ENCODE data around the gene KLF8.

Gene KLF8

GRCh38 chrX:56288608-56289007 lies 56.5 kb downstream of the KLF8 start:
- TF ChIP-seq CTCF (IDR thresholded peaks at IDR 0.05; ENCODE audit: low read depth, low read length, missing control alignments) = no peak
- DNase-seq (ENCODE audit: extremely low read depth, low read depth) = no peak
- H3K4me3 ChIP-seq (replicated peaks; ENCODE audit: low read depth, low read length) = no peak overlapping the region

- no peak overlapping the region for H3K4me3 ChIP-seq (replicated peaks; ENCODE audit: low read depth, low read length)
- DNase-seq (ENCODE audit: extremely low read depth, low read depth) = no peak
- TF ChIP-seq CTCF (IDR thresholded peaks at IDR 0.05; ENCODE audit: low read depth, low read length, missing control alignments) = no peak
Measured at GRCh38 chrX:56289449-56289848, 57.3 kb downstream of the KLF8 start.

GRCh38 chrX:56308726-56309125 lies 76.6 kb downstream of the KLF8 start:
- H3K4me3 ChIP-seq (replicated peaks; ENCODE audit: low read depth, low read length) = no peak overlapping the region
- DNase-seq (ENCODE audit: extremely low read depth, low read depth) = no peak
- no peak for TF ChIP-seq CTCF (IDR thresholded peaks at IDR 0.05; ENCODE audit: low read depth, low read length, missing control alignments)

- TF ChIP-seq CTCF (IDR thresholded peaks at IDR 0.05; ENCODE audit: low read depth, low read length, missing control alignments) = no peak
- DNase-seq (ENCODE audit: extremely low read depth, low read depth) = no peak
- H3K4me3 ChIP-seq (replicated peaks; ENCODE audit: low read depth, low read length) = no peak overlapping the region
Measured at GRCh38 chrX:56309881-56310280, 77.7 kb downstream of the KLF8 start.

GRCh38 chrX:56310581-56310980 lies 78.4 kb downstream of the KLF8 start:
- H3K4me3 ChIP-seq (replicated peaks; ENCODE audit: low read depth, low read length) = no peak overlapping the region
- TF ChIP-seq CTCF (IDR thresholded peaks at IDR 0.05; ENCODE audit: low read depth, low read length, missing control alignments) = no peak
- no peak for DNase-seq (ENCODE audit: extremely low read depth, low read depth)

GRCh38 chrX:56313308-56313707 lies 81.2 kb downstream of the KLF8 start:
- no peak for TF ChIP-seq CTCF (IDR thresholded peaks at IDR 0.05; ENCODE audit: low read depth, low read length, missing control alignments)

GRCh38 chrX:56314334-56314733 lies 82.2 kb downstream of the KLF8 start:
- H3K4me3 ChIP-seq (replicated peaks; ENCODE audit: low read depth, low read length) = no peak overlapping the region
- TF ChIP-seq CTCF (IDR thresholded peaks at IDR 0.05; ENCODE audit: low read depth, low read length, missing control alignments) = no peak
- DNase-seq (ENCODE audit: extremely low read depth, low read depth) = no peak

More at GRCh38 chrX:56313308-56313707, 81.2 kb downstream of the KLF8 start:
- DNase-seq (ENCODE audit: extremely low read depth, low read depth) = no peak
- H3K4me3 ChIP-seq (replicated peaks; ENCODE audit: low read depth, low read length) = no peak overlapping the region
